Measurements from ENCODE around the gene GIGYF2.
A peak's percentile ranks its signal among the peaks of the same experiment; 100 is the strongest.

The GIGYF2 gene

GRCh38 chr2:232693344-232693743 is 3.8 kb upstream of the GIGYF2 start:
- Histone ChIP-seq H3K4me3 (replicated peaks; ENCODE audit: insufficient read depth, low read length) (no peak overlapping the region), H3K27me3 (ENCODE audit: insufficient read depth, poor library complexity, severe bottlenecking) (no peaks in the 10 kb centered on the region), H3K27ac (replicated peaks) (no peak overlapping the region)
- DNase-seq (ENCODE audit: low read depth in 1 of 2, low spot score in 1 of 2): no peak
- TF ChIP-seq, protein P1, sequence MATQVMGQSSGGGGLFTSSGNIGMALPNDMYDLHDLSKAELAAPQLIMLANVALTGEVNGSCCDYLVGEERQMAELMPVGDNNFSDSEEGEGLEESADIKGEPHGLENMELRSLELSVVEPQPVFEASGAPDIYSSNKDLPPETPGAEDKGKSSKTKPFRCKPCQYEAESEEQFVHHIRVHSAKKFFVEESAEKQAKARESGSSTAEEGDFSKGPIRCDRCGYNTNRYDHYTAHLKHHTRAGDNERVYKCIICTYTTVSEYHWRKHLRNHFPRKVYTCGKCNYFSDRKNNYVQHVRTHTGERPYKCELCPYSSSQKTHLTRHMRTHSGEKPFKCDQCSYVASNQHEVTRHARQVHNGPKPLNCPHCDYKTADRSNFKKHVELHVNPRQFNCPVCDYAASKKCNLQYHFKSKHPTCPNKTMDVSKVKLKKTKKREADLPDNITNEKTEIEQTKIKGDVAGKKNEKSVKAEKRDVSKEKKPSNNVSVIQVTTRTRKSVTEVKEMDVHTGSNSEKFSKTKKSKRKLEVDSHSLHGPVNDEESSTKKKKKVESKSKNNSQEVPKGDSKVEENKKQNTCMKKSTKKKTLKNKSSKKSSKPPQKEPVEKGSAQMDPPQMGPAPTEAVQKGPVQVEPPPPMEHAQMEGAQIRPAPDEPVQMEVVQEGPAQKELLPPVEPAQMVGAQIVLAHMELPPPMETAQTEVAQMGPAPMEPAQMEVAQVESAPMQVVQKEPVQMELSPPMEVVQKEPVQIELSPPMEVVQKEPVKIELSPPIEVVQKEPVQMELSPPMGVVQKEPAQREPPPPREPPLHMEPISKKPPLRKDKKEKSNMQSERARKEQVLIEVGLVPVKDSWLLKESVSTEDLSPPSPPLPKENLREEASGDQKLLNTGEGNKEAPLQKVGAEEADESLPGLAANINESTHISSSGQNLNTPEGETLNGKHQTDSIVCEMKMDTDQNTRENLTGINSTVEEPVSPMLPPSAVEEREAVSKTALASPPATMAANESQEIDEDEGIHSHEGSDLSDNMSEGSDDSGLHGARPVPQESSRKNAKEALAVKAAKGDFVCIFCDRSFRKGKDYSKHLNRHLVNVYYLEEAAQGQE (IDR thresholded peaks at IDR 0.05; ENCODE audit: insufficient replicate concordance, low read depth): no peak
- TF ChIP-seq GABPA (IDR thresholded peaks at IDR 0.05; ENCODE audit: low read depth) (no peak), SPI1 (IDR thresholded peaks at IDR 0.05; ENCODE audit: borderline replicate concordance, low read depth) (no peak), CTCF (IDR thresholded peaks at IDR 0.05; ENCODE audit: insufficient read depth, low read length) (no peak), POLR2AphosphoS5 (IDR thresholded peaks at IDR 0.05; ENCODE audit: low read depth) (no peak)

GRCh38 chr2:232696609-232697058 is 497 bp upstream of the GIGYF2 start:
- peak overlapping the region; percentile 17 for H3K27ac ChIP-seq (replicated peaks)
- H3K27me3 ChIP-seq (ENCODE audit: insufficient read depth, poor library complexity, severe bottlenecking): no peaks in the 10 kb centered on the region
- TF ChIP-seq CTCF (IDR thresholded peaks at IDR 0.05; ENCODE audit: insufficient read depth, low read length) (no peak), GABPA (IDR thresholded peaks at IDR 0.05; ENCODE audit: low read depth) (no peak), SPI1 (IDR thresholded peaks at IDR 0.05; ENCODE audit: borderline replicate concordance, low read depth) (no peak), POLR2AphosphoS5 (IDR thresholded peaks at IDR 0.05; ENCODE audit: low read depth) (no peak)
- TF ChIP-seq, protein P1 (IDR thresholded peaks at IDR 0.05; ENCODE audit: insufficient replicate concordance, low read depth): no peak
- peak overlapping the region; percentile 89 for H3K4me3 ChIP-seq (replicated peaks; ENCODE audit: insufficient read depth, low read length)
- no peak for DNase-seq (ENCODE audit: low read depth in 1 of 2, low spot score in 1 of 2)

DNA sequence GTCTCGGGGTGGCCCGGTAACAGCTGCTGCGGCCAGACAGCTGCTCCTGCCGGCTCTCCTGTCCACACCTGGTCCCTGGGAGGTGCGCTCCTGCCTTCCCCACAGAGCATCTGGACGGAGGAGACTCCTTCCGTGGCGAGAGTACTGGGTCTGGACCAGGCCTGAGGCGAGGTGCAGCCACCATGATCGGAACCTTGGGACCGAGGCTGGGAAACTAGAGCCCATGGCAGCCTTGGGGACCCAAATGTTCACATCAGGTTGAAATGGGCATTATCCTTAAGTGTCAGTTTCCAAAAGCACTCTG is 628 bp downstream of the GIGYF2 start:
- H3K4me3 ChIP-seq (replicated peaks; ENCODE audit: insufficient read depth, low read length): peak overlapping the region; percentile 89
- no peaks in the 10 kb centered on the region for H3K27me3 ChIP-seq (ENCODE audit: insufficient read depth, poor library complexity, severe bottlenecking)
- peak overlapping the region; percentile 76 for H3K27ac ChIP-seq (replicated peaks)
- TF ChIP-seq SPI1 (IDR thresholded peaks at IDR 0.05; ENCODE audit: borderline replicate concordance, low read depth) (no peak), CTCF (IDR thresholded peaks at IDR 0.05; ENCODE audit: insufficient read depth, low read length) (no peak), POLR2AphosphoS5 (IDR thresholded peaks at IDR 0.05; ENCODE audit: low read depth) (no peak), GABPA (IDR thresholded peaks at IDR 0.05; ENCODE audit: low read depth) (no peak)
- TF ChIP-seq, protein P1 (IDR thresholded peaks at IDR 0.05; ENCODE audit: insufficient replicate concordance, low read depth): no peak
- no peak for DNase-seq (ENCODE audit: low read depth in 1 of 2, low spot score in 1 of 2)
